Activated CD4-positive, CD25-positive, alpha-beta regulatory T cell treated with anti-CD3 and anti-CD28 coated beads, Interleukin-2, amount 50 U/mL, for 24 hours (primary cell): Measurements from ENCODE around the gene SRGAP1.
"Not testable (repeated sequence)": the region's sequence is repeated elsewhere in the genome, so short reads cannot be mapped to it uniquely, and the experiment has no call there.

Source experiments
- ATAC-seq, 2 donors: fragments of 150-1000 bp; cut with Tn5 transposase; one replicate each; pipeline ENCODE4 v1.10.0; 2021; ENCODE audit warnings: mild to moderate bottlenecking in 1 of 2, moderate library complexity in 1 of 2

Gene SRGAP1

GRCh38 chr12:63841011-63841410 is 3.5 kb upstream of the SRGAP1 start:
- ATAC-seq = no peak

GRCh38 chr12:63841571-63841970 is 2.9 kb upstream of the SRGAP1 start:
- ATAC-seq = no peak

GRCh38 chr12:63842750-63843149 is 1.8 kb upstream of the SRGAP1 start:
- not testable (repeated sequence) for ATAC-seq

- no peak for ATAC-seq
Observed at GRCh38 chr12:63843254-63843720, 1.2 kb upstream of the SRGAP1 start.

- peak; percentile 91 to 93 for ATAC-seq
Observed at GRCh38 chr12:63843721-63844390, 644 bp upstream of the SRGAP1 start.

DNA sequence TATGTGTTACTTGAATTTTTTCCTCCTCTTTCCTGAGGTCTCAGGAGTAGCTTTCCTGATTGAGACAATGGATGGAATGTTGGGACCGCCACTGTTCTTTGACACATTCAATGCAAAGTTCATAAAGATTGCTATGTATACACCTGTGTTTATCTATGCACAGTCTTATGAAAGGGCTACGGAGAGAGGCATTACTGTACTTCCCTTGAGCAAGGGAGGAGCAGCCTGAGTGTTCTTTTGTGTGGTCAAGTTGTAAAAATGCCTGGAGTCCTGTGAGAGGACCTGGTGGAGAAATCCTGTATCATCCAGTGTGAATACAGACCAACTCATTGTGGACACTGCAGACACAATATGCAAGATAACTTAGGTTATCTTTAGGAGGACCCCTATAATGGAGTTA is 1.2 kb downstream of the SRGAP1 start:
- no peak for ATAC-seq

DNA sequence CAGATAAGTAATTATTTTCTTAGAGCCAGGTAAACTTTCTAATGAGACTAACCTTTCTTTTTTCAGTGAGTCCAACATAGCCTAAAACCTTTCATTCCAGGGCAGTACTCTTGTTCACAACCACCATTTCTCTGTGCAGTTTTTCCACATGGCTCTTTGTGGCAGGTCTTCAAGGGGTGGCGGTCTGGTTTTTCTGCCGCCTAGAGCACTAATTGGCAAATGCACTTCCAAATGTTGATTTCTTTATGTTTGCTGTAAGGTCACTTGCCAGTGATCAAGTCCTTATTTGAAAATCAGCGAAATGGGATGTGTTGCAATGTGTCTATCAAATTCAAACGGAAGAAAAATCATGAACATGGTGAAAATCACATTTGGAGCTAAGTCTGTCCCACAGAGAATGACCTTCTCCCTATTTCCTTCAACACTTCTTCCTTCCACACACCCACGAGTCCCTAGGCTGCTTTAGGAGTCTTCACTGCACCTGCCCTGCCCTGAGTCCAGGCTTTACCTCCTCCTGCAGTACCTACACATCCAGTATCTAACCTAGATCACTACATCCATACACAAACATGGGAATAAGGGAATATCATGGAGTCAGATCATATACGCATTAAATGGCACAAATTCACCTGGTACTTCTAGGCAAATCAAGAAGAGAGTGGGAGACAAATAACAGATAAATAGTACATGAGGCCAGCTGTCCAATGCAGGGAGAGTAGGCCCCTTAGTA is 1.9 kb downstream of the SRGAP1 start:
- ATAC-seq = no peak

GRCh38 chr12:63848450-63848849 is 4.0 kb downstream of the SRGAP1 start:
- ATAC-seq = no peak

- ATAC-seq = no peak
Observed at GRCh38 chr12:63849106-63849620, 4.7 kb downstream of the SRGAP1 start.

DNA sequence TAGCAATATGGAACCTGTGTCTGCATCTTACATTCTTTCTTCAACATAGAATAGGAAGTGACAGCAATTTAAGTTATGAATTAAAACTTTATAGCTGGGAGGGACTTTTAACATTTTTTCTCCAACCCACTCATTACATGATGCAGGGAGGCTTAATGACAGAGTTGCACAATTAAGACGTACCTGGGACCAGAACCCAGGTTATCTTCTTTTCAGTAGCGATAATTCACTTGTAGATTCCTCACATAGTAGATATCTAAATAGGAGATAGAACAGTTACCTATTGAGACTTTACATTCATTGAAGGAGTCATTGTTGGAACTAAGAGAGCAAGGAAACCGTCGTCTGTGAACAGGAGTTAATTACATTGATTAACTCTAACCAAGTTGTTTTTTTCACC is 5.1 kb downstream of the SRGAP1 start:
- no peak for ATAC-seq

- ATAC-seq = no peak
Observed at GRCh38 chr12:63853978-63854377, 9.5 kb downstream of the SRGAP1 start.

GRCh38 chr12:63855299-63855698 is 10.8 kb downstream of the SRGAP1 start:
- ATAC-seq = no peak

- no peak for ATAC-seq
Observed at GRCh38 chr12:63857771-63858670, 13.5 kb downstream of the SRGAP1 start.

GRCh38 chr12:63859880-63860279 is 15.4 kb downstream of the SRGAP1 start:
- ATAC-seq = not testable (repeated sequence)

DNA sequence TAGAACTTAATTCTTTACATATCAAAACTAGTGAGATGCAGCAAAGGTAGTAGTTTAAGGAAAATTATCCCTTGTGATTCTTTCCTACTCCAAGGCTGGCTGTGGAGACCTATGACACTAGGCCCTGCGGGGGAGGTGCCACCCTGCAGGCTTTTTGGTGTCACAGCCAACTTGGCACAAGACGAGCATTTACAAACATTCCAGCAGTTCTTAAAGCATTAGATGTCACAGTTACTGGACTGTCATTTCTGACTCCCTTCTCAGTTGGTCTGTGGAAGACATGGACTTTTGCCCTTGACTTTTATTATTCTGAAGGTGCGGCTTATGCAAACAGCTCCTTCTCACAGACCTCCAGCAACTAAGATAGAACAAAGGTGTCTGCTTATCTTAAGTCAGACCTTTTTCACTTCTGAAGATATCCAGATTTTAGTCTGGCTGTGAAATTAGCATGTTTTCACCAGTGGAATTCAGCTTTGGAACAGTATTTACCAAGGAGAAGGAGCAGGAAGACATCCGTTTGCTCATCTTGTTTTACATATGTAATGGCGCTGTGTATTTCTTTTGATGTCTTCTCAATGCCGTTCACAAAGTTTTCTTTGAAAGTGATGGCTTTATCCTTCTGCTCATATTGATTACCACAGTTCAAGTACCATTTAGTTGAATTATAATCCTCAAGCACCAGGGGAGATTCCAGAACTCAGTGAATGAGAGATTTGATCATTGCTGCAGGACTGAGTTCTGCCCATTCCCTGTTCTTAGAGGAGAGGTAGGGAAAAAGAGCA is 17.9 kb downstream of the SRGAP1 start:
- no peak for ATAC-seq

- ATAC-seq = no peak
Observed at GRCh38 chr12:63862969-63863230, 18.4 kb downstream of the SRGAP1 start.

DNA sequence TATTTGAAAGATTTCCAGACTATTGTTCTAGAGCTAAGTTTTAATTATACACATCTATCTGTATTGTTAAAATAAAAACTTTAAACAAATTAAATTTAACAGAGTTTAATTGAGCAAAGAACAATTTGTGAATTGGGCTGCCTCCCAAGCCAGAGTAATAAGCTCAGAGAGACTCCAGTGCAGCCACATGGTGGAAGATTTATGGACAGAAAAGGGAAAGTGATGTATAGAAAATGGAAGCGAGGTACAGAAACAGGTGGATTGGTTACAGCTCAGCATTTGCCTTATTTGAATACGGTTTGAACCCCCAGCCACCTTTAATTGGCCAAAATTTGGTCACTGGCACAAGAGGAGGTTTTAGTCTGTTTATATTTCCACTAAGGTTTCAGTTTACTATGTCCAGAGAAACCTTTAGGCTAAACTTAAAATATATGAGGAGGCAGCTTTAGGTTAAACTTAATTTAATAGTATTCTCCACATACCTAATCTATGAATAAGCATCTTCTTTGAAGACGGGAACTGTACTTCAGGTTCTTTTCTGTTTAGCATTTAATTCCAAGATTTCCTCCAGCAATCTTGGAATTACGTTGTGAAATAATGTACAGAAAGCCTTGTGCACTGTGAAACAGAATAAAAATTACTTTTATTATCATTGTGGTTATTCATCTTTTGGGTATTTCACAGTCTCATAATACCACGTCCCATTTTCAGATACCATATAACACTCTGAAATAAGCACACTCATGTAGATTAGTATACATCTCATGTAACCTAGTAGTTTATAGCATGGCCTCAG is 19.4 kb downstream of the SRGAP1 start:
- ATAC-seq = no peak

- ATAC-seq = no peak
Observed at GRCh38 chr12:63864454-63864706, 19.9 kb downstream of the SRGAP1 start.

- ATAC-seq = no peak
Observed at GRCh38 chr12:63865448-63865847, 20.9 kb downstream of the SRGAP1 start.

GRCh38 chr12:63867053-63867452 is 22.6 kb downstream of the SRGAP1 start:
- ATAC-seq = no peak

- ATAC-seq = no peak
Observed at GRCh38 chr12:63869656-63870055, 25.2 kb downstream of the SRGAP1 start.

- ATAC-seq = no peak
Observed at GRCh38 chr12:63870838-63871237, 26.3 kb downstream of the SRGAP1 start.
